HG02759 (cell line): ENCODE measurements around the gene FBLN1.
"Not testable (repeated sequence)": the region's sequence is repeated elsewhere in the genome, so short reads cannot be mapped to it uniquely, and the experiment has no call there.

ENCODE experiments used
- ATAC-seq: cut with Tn5 transposase; IDR thresholded peaks from one replicate; pipeline ENCODE4 v1.9.1; 2021; ENCODE audit warnings: mild to moderate bottlenecking, moderate library complexity; ENCODE audit not compliant: unreplicated experiment

Gene FBLN1

GRCh38 chr22:45582955-45583320, 80.3 kb downstream of the FBLN1 start:
- no peak for ATAC-seq

GRCh38 chr22:45583504-45583903, 80.8 kb downstream of the FBLN1 start:
- no peak for ATAC-seq

- no peak for ATAC-seq
Measured at GRCh38 chr22:45584121-45584570, 81.5 kb downstream of the FBLN1 start.

- ATAC-seq = no peak
Measured at GRCh38 chr22:45584621-45585436, 82.1 kb downstream of the FBLN1 start.

- no peak for ATAC-seq
Measured at GRCh38 chr22:45585437-45585755, 82.7 kb downstream of the FBLN1 start.

GRCh38 chr22:45585946-45586540, 83.4 kb downstream of the FBLN1 start:
- ATAC-seq = no peak

- ATAC-seq = no peak
Measured at GRCh38 chr22:45586651-45587405, 84.1 kb downstream of the FBLN1 start.

- no peak for ATAC-seq
Measured at GRCh38 chr22:45587638-45588505, 85.2 kb downstream of the FBLN1 start.

- no peak for ATAC-seq
Measured at GRCh38 chr22:45589556-45589955, 86.9 kb downstream of the FBLN1 start.

GRCh38 chr22:45590262-45590661, 87.6 kb downstream of the FBLN1 start:
- ATAC-seq = no peak

- not testable (repeated sequence) for ATAC-seq
Measured at GRCh38 chr22:45591633-45592213, 89.0 kb downstream of the FBLN1 start.

- ATAC-seq = no peak
Measured at GRCh38 chr22:45594123-45594941, 91.6 kb downstream of the FBLN1 start.

GRCh38 chr22:45597460-45598192, 94.9 kb downstream of the FBLN1 start:
- ATAC-seq = no peak

- no peak for ATAC-seq
Measured at GRCh38 chr22:45598596-45599217, 96.0 kb downstream of the FBLN1 start.

- ATAC-seq = no peak
Measured at GRCh38 chr22:45599836-45600577, 97.3 kb downstream of the FBLN1 start.

GRCh38 chr22:45600790-45601730, 98.4 kb downstream of the FBLN1 start:
- no peak for ATAC-seq
